GM21576 (cell line): ENCODE results near the gene HIP1R.

Experiments
- ATAC-seq: cut with Tn5 transposase; IDR thresholded peaks from one replicate; pipeline ENCODE4 v1.9.1; 2021; ENCODE audit warnings: mild to moderate bottlenecking, moderate library complexity; ENCODE audit not compliant: unreplicated experiment

The HIP1R gene

DNA sequence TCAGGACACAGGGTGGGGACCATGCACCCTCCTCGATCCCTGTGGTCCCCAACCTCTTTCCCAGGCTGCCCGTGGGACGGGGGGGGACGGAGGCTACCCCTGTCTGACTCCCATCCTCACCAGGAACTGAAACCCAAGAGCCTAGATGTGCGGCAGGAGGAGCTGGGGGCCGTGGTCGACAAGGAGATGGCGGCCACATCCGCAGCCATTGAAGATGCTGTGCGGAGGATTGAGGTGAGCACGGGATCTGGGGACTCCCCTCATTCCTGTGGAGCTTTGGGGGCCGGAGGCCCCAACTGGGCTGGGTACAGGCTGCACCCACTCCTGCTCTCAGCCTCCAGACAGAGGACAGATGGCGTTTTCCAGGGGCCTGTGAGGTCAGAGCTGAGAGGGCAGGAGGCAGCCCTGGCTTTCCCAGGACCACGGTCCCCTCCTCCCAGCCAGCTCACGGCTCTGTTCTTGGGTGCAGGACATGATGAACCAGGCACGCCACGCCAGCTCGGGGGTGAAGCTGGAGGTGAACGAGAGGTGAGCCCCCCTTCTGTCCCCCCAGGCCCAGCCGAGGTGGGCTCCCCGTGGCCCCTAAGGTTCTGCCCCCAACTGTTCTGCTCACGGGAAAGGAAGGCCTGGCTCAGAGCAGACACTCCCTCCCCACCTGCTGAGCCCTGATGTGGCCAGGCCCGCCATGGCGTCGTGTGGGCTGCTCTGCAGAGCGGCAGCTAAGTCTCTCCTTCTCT lies 24.2 kb downstream of the HIP1R start:
- ATAC-seq: no peak

DNA sequence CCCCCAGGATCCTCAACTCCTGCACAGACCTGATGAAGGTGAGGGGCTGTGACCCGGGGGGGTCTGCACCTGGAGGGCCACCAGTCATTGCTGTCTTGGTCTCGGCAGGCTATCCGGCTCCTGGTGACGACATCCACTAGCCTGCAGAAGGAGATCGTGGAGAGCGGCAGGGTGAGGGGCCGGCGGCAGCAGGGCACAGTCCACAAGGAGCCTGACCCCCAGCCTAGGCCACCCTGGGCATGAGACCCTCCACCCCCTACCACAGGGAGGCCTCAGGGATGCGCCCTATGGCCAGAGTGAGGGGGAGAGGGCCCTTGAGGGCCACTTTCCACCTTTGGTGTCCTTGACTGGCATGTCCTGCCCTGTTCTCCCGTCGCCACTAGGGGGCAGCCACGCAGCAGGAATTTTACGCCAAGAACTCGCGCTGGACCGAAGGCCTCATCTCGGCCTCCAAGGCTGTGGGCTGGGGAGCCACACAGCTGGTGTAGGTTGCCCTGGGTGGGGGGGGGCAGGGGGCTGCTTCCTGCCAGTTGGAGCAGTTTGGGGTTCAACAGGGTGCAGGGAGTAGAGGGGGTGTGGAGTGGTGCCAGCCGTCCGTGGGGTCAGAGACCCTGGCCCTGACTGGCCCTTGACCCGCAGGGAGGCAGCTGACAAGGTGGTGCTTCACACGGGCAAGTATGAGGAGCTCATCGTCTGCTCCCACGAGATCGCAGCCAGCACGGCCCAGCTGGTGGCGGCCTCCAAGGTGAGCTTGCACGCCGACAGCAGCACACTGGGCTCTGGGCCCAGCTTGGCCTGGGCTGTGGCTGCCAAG lies 25.0 kb downstream of the HIP1R start:
- no peak for ATAC-seq

GRCh38 chr12:122860854-122861586 lies 25.8 kb downstream of the HIP1R start:
- no peak for ATAC-seq

DNA sequence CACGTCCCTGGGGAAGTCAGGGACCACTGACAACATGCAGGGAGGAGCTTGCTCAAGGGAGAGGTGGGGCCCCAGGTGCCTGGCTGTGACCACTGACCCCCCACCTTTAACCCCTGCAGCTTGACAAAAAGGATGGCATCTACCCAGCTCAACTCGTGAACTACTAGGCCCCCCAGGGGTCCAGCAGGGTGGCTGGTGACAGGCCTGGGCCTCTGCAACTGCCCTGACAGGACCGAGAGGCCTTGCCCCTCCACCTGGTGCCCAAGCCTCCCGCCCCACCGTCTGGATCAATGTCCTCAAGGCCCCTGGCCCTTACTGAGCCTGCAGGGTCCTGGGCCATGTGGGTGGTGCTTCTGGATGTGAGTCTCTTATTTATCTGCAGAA lies 26.3 kb downstream of the HIP1R start:
- no peak for ATAC-seq

GRCh38 chr12:122862110-122862634 lies 26.9 kb downstream of the HIP1R start:
- ATAC-seq: no peak

DNA sequence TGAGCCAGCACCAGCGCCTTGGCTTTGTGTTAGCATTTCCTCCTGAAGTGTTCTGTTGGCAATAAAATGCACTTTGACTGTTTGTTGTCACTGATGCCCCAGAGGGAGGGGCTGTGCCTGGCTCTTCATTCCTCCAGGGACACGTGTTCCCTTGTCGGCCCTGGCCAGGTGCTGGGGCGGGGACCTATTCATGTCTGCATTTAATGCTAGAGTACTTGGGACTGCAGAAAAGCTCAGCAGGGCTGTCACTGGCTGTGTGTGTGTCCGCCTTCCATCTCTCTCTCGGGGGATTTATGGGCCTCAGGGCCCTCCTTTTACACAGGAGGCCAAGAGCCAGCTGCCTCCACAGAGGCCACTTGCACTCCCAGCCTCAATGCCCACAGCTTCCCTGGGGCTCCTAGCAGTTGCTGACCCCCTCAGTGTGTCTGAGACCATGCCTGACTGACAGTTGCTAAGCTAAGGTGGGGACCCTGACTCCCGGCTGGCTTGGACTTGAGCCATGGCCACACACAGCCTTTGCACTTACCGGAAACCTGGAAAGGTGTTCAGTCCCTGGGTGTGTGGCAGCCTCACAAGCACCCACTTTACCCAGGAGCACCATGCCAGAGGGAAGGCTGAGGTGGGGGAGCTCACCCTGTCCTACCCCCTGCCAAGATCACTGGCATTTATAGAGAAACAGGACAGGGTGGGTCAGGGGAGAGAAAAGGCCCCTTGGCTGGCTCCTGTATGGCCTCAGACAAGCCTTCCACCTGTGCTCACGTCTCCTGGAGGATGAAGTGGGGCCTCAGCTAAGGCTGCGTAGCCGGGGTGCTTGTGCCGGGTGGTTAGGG lies 27.8 kb downstream of the HIP1R start:
- no peak for ATAC-seq

GRCh38 chr12:122864894-122865253 lies 29.6 kb downstream of the HIP1R start:
- ATAC-seq: no peak

- no peak for ATAC-seq
Measured at GRCh38 chr12:122865268-122866231, 30.3 kb downstream of the HIP1R start.

DNA sequence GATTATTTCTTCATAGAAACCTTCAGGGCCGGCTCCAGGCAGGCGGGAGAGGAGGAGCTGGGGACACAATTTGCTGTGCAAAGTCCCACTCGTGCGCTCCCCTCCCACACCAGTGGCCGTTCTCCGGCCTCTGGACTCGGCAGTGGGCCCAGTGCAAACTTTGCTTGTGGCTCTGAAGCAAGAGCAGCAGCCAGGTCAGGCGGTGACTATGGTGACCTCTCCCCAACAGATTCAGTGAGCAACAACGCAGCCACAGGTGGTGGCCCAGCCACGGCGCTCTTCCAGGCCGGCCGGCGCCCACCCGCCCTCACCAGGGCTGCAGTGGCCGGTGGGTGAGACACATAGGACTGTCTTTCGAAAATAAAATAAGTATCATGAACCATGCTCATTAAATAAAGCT lies 31.1 kb downstream of the HIP1R start:
- no peak for ATAC-seq

DNA sequence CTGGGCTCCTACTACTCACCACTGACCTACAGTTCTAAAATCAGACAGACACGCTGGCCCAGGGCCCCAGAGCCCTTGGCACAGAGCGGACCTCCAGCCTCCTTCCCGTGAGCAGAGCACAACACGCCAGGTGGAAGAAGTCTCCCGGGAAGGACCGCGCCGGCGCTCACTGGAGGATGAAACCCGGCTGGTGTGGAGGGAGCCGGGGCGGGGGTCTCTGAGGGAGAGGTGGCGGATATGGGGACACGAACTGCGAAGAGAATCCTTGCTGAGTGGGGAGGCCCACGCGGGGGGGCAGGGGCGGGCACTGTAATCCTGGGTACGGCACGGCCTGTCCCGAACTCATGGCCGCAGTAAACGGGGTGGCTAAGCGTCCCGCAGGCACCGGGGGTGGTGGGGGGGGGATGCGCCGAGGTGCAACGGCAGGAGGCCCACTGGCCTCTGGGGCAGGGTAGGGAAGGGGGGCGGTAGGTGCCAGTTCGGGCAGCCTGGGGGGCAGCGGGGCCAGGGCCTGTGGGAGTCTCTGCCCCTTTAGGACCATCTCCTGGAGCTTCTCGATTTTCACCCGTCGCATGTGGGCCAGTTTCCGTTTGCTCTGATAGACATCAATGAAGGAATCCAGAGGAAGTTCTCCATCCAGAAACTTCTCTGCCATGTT lies 31.8 kb downstream of the HIP1R start:
- no peak for ATAC-seq

DNA sequence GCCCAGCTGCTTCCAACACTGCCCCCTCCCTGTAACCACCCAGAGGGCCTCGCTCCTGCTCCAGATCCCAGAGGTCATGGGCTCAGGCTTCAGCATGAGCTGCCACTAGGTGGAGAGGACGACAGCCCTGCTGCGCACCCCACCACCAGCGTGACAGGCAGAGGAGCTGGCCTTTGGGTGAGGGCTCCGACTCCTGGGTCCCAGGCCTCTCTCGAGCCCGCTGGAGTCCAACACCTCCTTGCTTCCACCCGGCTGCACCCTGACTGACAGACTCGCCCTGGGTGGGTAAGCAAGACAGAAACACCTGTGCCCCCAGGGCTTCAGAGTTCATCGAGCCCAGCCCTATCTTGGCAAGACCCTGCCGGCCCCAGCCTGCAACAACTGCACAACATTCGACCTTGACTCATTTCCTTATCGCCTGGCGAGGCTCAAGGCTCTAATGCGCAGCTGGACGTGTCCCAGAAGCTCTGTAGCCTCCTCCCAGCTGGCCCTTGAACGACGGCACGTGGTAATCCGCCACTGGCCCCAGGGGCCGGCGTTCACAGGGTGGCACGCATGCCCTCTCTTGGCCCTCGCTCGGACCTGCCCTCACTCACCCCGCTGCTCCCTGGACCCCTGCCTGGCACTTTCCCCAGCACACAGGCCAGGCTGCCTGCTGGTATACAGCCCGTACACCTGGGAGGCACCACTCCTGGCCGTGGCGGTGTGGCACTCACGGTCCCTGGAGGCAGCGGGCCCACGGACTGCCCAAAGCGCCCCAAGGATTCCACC lies 32.6 kb downstream of the HIP1R start:
- no peak for ATAC-seq

DNA sequence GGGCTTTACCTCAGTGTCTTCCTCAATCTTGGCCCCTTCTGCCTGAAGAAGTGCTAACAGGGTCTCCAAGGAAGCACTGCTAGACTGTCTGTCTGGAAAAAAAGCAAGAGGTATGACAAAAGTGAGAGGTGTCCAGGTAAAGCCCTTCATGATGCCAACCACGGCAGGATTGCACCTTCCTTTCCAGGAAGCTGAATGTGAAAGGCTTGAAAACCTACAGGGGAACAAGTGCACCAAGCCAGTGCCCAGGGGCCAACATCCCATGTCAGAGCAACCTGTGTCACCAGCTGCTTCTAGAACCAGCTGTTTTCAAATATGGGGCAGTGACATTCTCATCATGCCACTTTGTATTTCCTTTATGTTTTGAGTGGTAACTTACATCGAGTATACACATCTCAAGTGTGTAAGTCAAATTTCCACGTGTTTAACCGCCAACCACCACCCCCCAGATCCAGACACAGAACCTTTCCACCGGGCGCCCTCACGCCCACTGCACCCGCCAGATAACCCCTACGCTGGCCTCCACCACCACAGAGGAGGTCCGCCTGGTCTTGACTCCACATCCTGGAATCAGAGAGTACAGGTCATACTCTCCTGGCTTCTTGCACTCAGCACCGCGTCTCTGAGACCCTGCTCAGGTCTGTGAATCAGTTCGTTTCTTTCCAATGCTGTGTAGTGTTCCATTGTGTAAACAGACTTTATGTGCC lies 33.4 kb downstream of the HIP1R start:
- ATAC-seq: no peak

DNA sequence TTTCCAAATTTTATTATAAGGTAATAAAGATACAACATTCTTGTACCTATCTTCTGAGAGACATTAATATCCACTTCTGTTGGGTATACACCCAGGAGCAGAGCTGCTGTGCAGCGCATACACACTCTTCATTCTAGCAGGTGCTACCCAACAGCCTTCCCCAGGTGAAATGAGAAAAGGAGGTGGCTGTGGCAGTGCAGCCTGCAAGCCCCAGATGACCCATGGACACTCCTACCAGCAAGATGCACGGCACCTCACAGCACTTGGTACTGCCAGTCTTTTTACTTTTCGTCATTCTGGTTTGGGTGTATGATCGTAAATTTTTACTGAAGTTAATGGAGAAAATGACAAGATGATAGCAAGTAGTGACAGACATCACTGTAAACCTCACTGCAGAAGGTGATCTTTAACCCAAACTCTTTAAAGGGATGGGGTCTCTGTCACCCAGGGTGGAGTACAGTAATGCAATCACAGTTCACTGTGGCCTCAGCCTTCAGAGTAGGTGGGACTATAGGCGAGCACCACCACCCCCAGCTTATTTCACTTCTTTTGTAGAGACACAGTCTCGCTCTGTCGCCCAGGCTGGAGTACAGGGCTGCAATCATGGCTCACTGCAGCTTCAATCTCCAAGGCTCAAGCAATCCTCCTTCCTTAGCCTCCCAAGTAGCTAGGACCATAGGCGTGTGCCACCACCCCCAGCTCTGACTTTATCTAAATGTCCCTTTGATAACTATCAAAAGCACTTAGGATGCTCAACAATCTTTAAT lies 34.1 kb downstream of the HIP1R start:
- ATAC-seq: no peak

DNA sequence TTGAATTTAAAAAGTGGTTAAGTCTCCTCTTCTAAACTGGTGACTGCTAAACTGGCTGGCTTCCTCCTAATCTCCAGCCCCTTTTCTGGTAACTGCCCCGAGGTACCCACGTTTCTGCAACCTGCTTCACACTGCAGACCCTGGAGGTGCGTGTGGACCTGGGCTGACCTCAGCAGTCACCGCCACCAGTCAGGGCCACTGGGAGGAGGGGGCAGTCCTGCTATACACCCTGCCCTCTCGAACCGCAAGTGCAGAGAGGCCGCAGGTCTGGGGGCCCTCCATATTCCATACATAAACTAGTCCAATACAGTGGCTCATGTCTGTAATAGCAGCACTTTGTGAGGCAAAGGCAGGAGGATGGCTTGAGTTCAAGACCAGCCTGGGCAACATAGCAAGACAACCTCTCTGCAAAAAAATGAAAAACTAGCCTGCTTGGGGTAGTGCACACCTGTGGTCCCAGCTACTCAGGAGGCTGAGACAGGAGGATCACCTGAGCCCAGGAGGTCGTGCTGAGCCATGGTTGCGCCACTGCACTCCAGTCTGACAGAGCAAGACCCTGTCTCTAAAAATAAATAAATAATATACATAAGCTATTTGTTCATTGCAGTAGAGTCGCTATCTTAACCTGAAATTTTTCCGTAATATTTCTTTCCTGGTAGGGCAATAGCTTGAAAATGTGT lies 35.0 kb downstream of the HIP1R start:
- no peak for ATAC-seq

DNA sequence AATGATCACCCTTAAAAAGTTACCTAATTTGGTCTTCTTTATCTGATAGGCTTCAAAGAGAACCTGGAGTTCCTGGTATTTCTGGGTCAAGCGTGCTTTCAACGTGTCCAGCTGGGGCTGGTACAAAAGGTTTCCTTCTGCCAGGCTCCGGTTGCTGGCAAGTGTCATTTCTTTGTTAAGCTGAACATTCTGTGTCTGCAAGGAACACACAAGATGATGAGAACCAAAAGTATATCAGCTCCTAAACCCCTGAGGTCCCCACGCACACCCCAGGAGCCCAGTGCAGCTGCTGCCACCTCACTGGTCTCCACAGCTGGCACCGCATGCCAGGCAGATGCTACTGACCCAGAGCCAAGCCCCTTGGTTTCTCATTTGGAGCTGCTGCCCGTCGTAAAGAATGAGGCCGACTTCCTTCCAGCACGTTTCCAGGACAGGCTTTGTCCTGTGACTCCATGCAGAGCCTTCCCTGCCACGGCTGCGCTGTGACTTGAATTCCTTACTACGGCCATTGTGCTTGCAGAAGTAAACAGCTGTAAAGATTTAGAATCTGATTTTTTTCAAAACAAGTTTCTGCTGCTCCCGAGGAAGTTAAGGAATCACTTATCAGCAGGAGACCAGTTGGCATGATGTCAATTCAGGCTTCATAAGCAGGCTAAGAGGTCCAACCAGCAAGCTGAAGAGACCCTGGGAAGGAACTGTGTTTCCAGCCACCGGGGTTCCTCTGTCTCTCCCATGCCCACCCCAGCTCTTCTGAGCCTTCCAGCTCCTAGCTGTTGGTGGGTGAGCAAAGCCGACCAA lies 35.8 kb downstream of the HIP1R start:
- no peak for ATAC-seq
